Large intestine (tissue), 3 donors: ENCODE data around the gene CHIT1. TPM values are rescaled to one million over a fixed set of nuclear protein-coding genes. Genes with fewer than 3 reads are reported as not detected.

Experiments
- DNase-seq, 2 donors: peaks; one replicate each; pipeline versions ENCODE4 v3.0.0 to v3.0.0-alpha.2; 2013
- H3K27ac ChIP-seq: one replicate; pipeline ENCODE4 v1.5.1; 2013; ENCODE audit warnings: low read length
- H3K27me3 ChIP-seq: 2 replicates; pipeline ENCODE4 v1.6.1; 2013; ENCODE audit warnings: low read length; ENCODE audit not compliant: control insufficient read depth, insufficient read depth
- H3K36me3 ChIP-seq: 2 replicates; pipeline ENCODE4 v1.6.1; 2013; ENCODE audit warnings: low read length; ENCODE audit not compliant: control insufficient read depth, insufficient read depth
- H3K4me1 ChIP-seq: one replicate; pipeline ENCODE4 v1.6.1; 2013; ENCODE audit warnings: low read length; ENCODE audit not compliant: control insufficient read depth, insufficient read depth
- H3K4me3 ChIP-seq: one replicate; pipeline ENCODE4 v1.5.1; 2013; ENCODE audit warnings: low read length
- H3K9me3 ChIP-seq: one replicate; pipeline ENCODE4 v1.6.1; 2013; ENCODE audit warnings: mild to moderate bottlenecking, low read depth, low read length, moderate library complexity; ENCODE audit not compliant: control insufficient read depth
- WGBS: methylation state at CpG from one replicate; pipeline ENCODE4 v1.1.5; 2013; ENCODE audit warnings: low lambda C conversion rate; ENCODE audit not compliant: insufficient coverage; 5-methylcytosine and 5-hydroxymethylcytosine counted together
- polyA plus RNA-seq: library from polyadenylated mRNA; unstranded; fragments of 120-200 nt; gene quantifications from one replicate; pipeline ENCODE4 v1.2.1, GENCODE V29; 2013

The CHIT1 gene
- polyA plus RNA-seq, 1 donor: 0.18 TPM

GRCh38 chr1:203182387-203182953, 47.0 kb downstream of the CHIT1 start:
- Histone ChIP-seq H3K27me3 (no peaks in the 10 kb centered on the region), H3K4me1 (no peaks in the 10 kb centered on the region), H3K9me3 (no peaks in the 10 kb centered on the region), H3K4me3 (no peak overlapping the region), H3K27ac (no peak overlapping the region), H3K36me3 (no peaks in the 10 kb centered on the region)
- no peak for DNase-seq
- WGBS: no CpG with 5 or more reads among the region's 7 CpGs

- no peak overlapping the region for H3K27ac ChIP-seq
- H3K36me3 ChIP-seq: no peaks in the 10 kb centered on the region
- H3K4me3 ChIP-seq: no peak overlapping the region
- WGBS: no CpG with 5 or more reads among the region's 10 CpGs
- H3K27me3 ChIP-seq: no peaks in the 10 kb centered on the region
- no peak for DNase-seq
- H3K9me3 ChIP-seq: no peaks in the 10 kb centered on the region
- H3K4me1 ChIP-seq: no peaks in the 10 kb centered on the region
These were observed 47.7 kb downstream of the CHIT1 start for GRCh38 chr1:203181586-203182386.

GRCh38 chr1:203180611-203181330, 48.7 kb downstream of the CHIT1 start:
- Histone ChIP-seq H3K4me3 (no peak overlapping the region), H3K9me3 (no peaks in the 10 kb centered on the region), H3K27ac (no peak overlapping the region), H3K27me3 (no peaks in the 10 kb centered on the region), H3K36me3 (no peaks in the 10 kb centered on the region), H3K4me1 (no peaks in the 10 kb centered on the region)
- DNase-seq: no peak
- no CpG with 5 or more reads among the region's 11 CpGs for WGBS

GRCh38 chr1:203179667-203180005, 49.8 kb downstream of the CHIT1 start:
- Histone ChIP-seq H3K27ac (no peak overlapping the region), H3K4me1 (no peaks in the 10 kb centered on the region), H3K27me3 (no peaks in the 10 kb centered on the region), H3K9me3 (no peaks in the 10 kb centered on the region), H3K4me3 (no peak overlapping the region), H3K36me3 (no peaks in the 10 kb centered on the region)
- DNase-seq: no peak
- no CpG with 5 or more reads among the region's 10 CpGs for WGBS

- Histone ChIP-seq H3K9me3 (no peaks in the 10 kb centered on the region), H3K27ac (no peak overlapping the region), H3K27me3 (no peaks in the 10 kb centered on the region), H3K4me1 (no peaks in the 10 kb centered on the region), H3K4me3 (no peak overlapping the region), H3K36me3 (no peaks in the 10 kb centered on the region)
- DNase-seq: no peak
- WGBS: no CpG with 5 or more reads among the region's 14 CpGs
These were observed 50.4 kb downstream of the CHIT1 start for GRCh38 chr1:203178821-203179666.

DNA sequence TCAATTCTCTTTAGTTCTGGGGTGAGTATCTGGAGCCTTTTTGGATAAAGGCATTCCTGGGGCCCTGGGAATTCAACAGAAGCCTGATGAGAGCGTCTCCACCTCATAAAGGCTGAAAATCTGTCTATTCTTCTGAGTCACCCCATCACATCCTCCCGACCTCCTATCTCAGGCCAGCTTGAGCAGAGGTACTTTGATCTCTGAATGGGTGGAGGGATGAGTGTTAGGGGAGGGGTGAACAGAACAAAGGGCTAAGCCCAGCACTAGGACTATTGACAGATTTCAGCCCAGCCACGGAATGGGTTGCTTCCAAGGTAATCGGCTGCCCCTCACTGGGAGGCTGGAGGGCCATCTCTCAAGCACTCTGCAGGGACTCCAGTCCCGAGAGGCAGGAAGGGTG, 51.4 kb downstream of the CHIT1 start:
- no peak for DNase-seq
- Histone ChIP-seq H3K4me1 (no peaks in the 10 kb centered on the region), H3K36me3 (no peaks in the 10 kb centered on the region), H3K27ac (no peak overlapping the region), H3K27me3 (no peaks in the 10 kb centered on the region), H3K9me3 (no peaks in the 10 kb centered on the region), H3K4me3 (no peak overlapping the region)
- no CpG with 5 or more reads among the region's 5 CpGs for WGBS

- no peak for DNase-seq
- no CpG with 5 or more reads among the region's 9 CpGs for WGBS
- Histone ChIP-seq H3K4me1 (no peaks in the 10 kb centered on the region), H3K27ac (no peak overlapping the region), H3K9me3 (no peaks in the 10 kb centered on the region), H3K36me3 (no peaks in the 10 kb centered on the region), H3K27me3 (no peaks in the 10 kb centered on the region), H3K4me3 (no peak overlapping the region)
These were observed 51.9 kb downstream of the CHIT1 start for GRCh38 chr1:203177470-203178039.

GRCh38 chr1:203177036-203177405, 52.5 kb downstream of the CHIT1 start:
- Histone ChIP-seq H3K27ac (no peak overlapping the region), H3K4me1 (no peaks in the 10 kb centered on the region), H3K36me3 (no peaks in the 10 kb centered on the region), H3K27me3 (no peaks in the 10 kb centered on the region), H3K4me3 (no peak overlapping the region), H3K9me3 (no peaks in the 10 kb centered on the region)
- no peak for DNase-seq
- WGBS: no CpG with 5 or more reads among the region's 6 CpGs

DNA sequence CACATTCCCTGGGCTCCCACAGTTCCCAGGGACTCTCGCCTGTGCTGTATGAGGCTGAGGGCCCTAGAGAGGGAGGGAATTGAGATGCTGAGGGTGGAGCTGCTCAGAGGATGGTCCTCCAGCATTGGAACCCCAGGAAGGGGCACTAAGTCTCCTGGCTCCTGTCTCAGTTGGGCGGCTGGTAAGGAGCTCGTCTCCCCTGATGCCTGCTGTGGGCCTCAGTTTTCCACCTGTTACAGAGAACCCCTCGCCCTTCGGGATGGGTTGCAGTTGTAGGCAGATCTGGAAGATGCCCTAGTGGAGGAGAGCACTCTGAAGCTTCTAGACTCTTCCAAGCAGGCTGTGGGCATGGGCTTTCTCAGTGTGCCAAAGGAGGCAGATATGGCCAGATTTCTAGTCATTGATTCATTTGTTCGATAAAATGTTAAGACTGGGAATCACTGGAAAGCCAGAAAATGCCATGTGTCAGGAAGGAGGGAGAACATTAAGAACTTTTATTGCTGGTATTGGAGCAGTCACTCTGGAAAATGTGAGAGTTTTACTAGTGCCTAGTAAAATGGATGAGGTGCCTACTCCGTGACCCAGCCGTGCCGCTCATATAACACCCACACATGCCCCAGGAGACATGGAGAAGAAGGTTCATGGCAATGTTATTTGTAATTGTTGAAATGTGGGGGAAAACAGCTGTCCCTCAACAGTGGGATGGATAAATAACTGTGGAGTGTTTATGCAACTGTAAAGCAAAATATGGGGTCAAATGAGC, 53.0 kb downstream of the CHIT1 start:
- H3K9me3 ChIP-seq: no peaks in the 10 kb centered on the region
- no peaks in the 10 kb centered on the region for H3K27me3 ChIP-seq
- no peak for DNase-seq
- H3K36me3 ChIP-seq: no peaks in the 10 kb centered on the region
- WGBS: no CpG with 5 or more reads among the region's 9 CpGs
- H3K27ac ChIP-seq: no peak overlapping the region
- no peak overlapping the region for H3K4me3 ChIP-seq
- H3K4me1 ChIP-seq: no peaks in the 10 kb centered on the region
